DOHH2 (cell line): Measurements from ENCODE around the gene SLC51A.

ENCODE experiments used
- H3F3A ChIP-seq: fragments of 200-600 bp; sonication (generic), shearing (Covaris generic); 2 replicates; pipeline ENCODE4 v1.6.0; 2016; ENCODE audit warnings: antibody characterized with exemption, mild to moderate bottlenecking; ENCODE audit not compliant: control insufficient read depth, insufficient read depth
- H3K27ac ChIP-seq: fragments of 200-600 bp; sonication (generic); 2 replicates; pipeline ENCODE4 v1.5.1; 2014; ENCODE audit warnings: low read depth, mild to moderate bottlenecking, low read length, moderate library complexity
- H3K27me3 ChIP-seq: fragments of 200-600 bp; sonication (generic); 2 replicates; pipeline ENCODE4 v1.6.1; 2014; ENCODE audit warnings: mild to moderate bottlenecking, low read length, mixed read lengths; ENCODE audit not compliant: control insufficient read depth
- H3K36me3 ChIP-seq: fragments of 200-600 bp; sonication (generic); 2 replicates; pipeline ENCODE4 v1.6.1; 2014; ENCODE audit warnings: mild to moderate bottlenecking, low read length, moderate library complexity, mixed read lengths; ENCODE audit not compliant: control insufficient read depth
- H3K4me1 ChIP-seq: fragments of 200-600 bp; sonication (generic); 2 replicates; pipeline ENCODE4 v1.6.1; 2014; ENCODE audit warnings: mild to moderate bottlenecking, low read length, mixed read lengths; ENCODE audit not compliant: control insufficient read depth
- H3K4me2 ChIP-seq: fragments of 200-600 bp; sonication (generic); 2 replicates; pipeline ENCODE4 v1.6.0; 2014; ENCODE audit warnings: mild to moderate bottlenecking, low read length, moderate library complexity
- H3K4me3 ChIP-seq: fragments of 200-600 bp; sonication (generic); 2 replicates; pipeline ENCODE4 v1.5.1; 2014; ENCODE audit warnings: mild to moderate bottlenecking, low read length, mixed read lengths
- H3K79me2 ChIP-seq: fragments of 200-600 bp; sonication (generic); 2 replicates; pipeline ENCODE4 v1.6.1; 2014; ENCODE audit warnings: mild to moderate bottlenecking, low read length, mixed read lengths; ENCODE audit not compliant: control insufficient read depth
- H3K9me2 ChIP-seq: fragments of 200-600 bp; sonication (generic); replicated peaks from 2 replicates; pipeline ENCODE4 v1.6.1; 2014; ENCODE audit warnings: mild to moderate bottlenecking, low read length, mixed read lengths; ENCODE audit not compliant: control insufficient read depth
- H3K9me3 ChIP-seq: fragments of 200-600 bp; sonication (generic); 2 replicates; pipeline ENCODE4 v1.6.1; 2014; ENCODE audit warnings: antibody characterized with exemption, low read length, mixed read lengths; ENCODE audit not compliant: control insufficient read depth, insufficient read depth
- H4K20me1 ChIP-seq: fragments of 200-600 bp; sonication (generic); 2 replicates; pipeline ENCODE4 v1.6.0; 2014; ENCODE audit warnings: low read depth, mild to moderate bottlenecking, antibody characterized with exemption, low read length, moderate library complexity; ENCODE audit not compliant: control insufficient read depth, insufficient read depth
- CTCF ChIP-seq: fragments of 200-600 bp; sonication (generic); IDR thresholded peaks from one replicate; pipeline ENCODE4 v1.5.1; 2014; ENCODE audit warnings: antibody characterized with exemption, mild to moderate bottlenecking, low read depth, low read length; ENCODE audit not compliant: poor library complexity, severe bottlenecking
- EZH2phosphoT487 ChIP-seq: fragments of 200-600 bp; sonication (generic); IDR thresholded peaks from 2 replicates; pipeline ENCODE4 v1.6.1; 2017; ENCODE audit warnings: borderline replicate concordance, mild to moderate bottlenecking, antibody characterized with exemption, low read length, moderate library complexity, mixed read lengths

SLC51A gene

GRCh38 chr3:196273655-196274054, 57.3 kb downstream of the SLC51A start:
- no peak overlapping the region for H3K4me2 ChIP-seq
- H3K4me3 ChIP-seq: no peak overlapping the region
- H3K9me3 ChIP-seq: peaks cover 5% of the 10 kb centered on the region; the same call in 1 of the 2 replicates
- TF ChIP-seq CTCF (no peak), EZH2phosphoT487 (no peak)
- H3K27ac ChIP-seq: no peak overlapping the region
- H3F3A ChIP-seq: no peaks in the 10 kb centered on the region
- H3K9me2 ChIP-seq: no peaks in the 10 kb centered on the region
- H3K27me3 ChIP-seq: no peaks in the 10 kb centered on the region
- peaks cover 11% of the 10 kb centered on the region for H3K79me2 ChIP-seq
- 0 out of 2 replicates have a peak, but pooled peaks cover 5% of the 10 kb centered on the region for H3K36me3 ChIP-seq
- H3K4me1 ChIP-seq: peaks cover 6% of the 10 kb centered on the region
- no peaks in the 10 kb centered on the region for H4K20me1 ChIP-seq

DNA sequence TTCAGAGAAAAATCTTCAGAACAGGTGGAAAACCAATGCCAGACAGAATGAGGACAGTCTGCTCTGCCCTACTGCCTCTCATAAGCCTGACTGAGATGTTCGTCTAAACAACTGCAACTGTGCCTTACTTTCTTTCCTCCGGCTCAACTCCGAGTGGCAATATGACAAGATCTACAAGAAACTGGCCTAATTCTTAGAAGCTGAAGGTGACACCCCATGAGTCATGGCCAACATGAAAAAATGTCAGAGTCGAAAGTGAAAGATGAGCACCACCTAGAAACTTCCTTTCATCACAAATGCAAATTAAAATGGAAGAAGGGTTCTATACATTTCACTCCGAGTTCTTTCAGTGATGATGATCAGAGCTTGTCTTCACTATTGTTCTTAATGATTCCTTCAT, 58.3 kb downstream of the SLC51A start:
- Histone ChIP-seq H3K4me3 (no peak overlapping the region), H3K9me2 (no peaks in the 10 kb centered on the region), H3F3A (no peaks in the 10 kb centered on the region), H3K36me3 (0 out of 2 replicates have a peak, but pooled peaks cover 5% of the 10 kb centered on the region), H3K27me3 (no peaks in the 10 kb centered on the region), H3K79me2 (peaks cover 14% of the 10 kb centered on the region), H3K4me1 (peaks cover 6% of the 10 kb centered on the region), H3K27ac (no peak overlapping the region), H3K4me2 (no peak overlapping the region), H4K20me1 (no peaks in the 10 kb centered on the region), H3K9me3 (peaks cover 5% of the 10 kb centered on the region; the same call in 1 of the 2 replicates)
- TF ChIP-seq CTCF (no peak), EZH2phosphoT487 (no peak)

GRCh38 chr3:196275126-196275525, 58.8 kb downstream of the SLC51A start:
- H3K4me2 ChIP-seq: no peak overlapping the region
- H3K79me2 ChIP-seq: peaks cover 14% of the 10 kb centered on the region

More at GRCh38 chr3:196275126-196275525, 58.8 kb downstream of the SLC51A start:
- Histone ChIP-seq H3K9me3 (peaks cover 5% of the 10 kb centered on the region; the same call in 1 of the 2 replicates), H3K27ac (no peak overlapping the region), H3K9me2 (no peaks in the 10 kb centered on the region), H4K20me1 (no peaks in the 10 kb centered on the region), H3K4me3 (no peak overlapping the region), H3F3A (no peaks in the 10 kb centered on the region), H3K36me3 (0 out of 2 replicates have a peak, but pooled peaks cover 5% of the 10 kb centered on the region), H3K4me1 (peaks cover 6% of the 10 kb centered on the region), H3K27me3 (no peaks in the 10 kb centered on the region)
- TF ChIP-seq EZH2phosphoT487: no peak
- TF ChIP-seq CTCF: no peak
